ENCODE results near the gene LRRC74B.

Gene LRRC74B

DNA sequence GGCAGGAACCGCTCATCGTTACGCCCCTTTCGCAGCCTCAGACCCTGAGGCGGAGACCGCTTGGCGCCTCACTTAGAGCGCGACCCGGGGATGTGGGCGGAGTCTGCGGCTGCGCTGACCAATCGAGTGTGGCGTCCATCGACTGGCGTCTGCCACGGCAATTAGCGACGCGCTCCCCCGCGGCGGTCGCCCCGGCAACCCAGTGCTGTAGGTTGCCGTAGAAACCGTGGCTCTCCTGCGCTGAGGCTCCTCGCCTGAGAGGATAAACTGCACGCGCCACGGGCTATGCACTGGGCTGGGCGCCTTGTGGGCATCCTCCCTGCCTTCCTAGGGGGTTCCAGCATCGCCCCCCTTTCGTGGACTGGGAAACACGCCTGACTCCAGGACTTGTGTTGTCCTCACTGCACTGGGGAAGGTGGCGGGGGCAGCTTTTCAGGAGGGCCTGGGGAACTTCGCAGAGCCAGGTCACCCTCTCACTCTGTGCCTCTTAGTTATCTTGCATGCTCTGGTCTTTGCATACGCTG, 31.5 kb upstream of the LRRC74B start:
- DNase-seq: peak; percentile 84

DNA sequence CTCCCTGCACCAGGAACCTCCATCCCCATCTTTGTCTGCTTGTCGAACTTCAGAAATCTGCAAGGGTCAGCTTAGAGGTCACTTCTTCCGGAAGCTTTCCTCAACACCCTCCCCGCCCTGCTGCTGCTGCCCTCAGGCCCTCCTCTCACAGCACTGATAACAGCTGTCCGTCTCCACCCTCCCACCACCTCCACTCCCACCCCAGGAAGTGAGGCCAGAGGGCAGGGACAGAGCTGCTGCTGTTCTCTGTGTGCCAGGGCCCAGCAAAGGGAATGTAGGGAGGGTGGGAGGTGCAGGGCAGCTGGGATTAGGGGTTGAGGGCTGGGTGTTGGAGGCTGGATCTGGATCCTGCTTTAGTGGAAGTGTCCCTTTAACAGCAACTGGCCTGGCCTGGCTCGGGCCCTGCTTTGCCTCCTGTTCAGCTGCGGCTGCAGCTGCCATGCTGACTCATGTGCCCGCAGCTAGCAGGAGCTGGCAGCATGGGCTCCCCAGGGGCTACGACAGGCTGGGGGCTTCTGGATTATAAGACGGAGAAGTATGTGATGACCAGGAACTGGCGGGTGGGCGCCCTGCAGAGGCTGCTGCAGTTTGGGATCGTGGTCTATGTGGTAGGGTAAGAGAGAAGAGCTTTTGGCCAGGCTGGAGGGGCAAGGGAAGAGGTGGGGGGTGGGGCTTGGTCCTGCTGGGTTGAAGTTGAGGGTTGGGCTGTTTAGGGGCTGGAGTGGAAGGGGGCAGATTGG, 30.9 kb upstream of the LRRC74B start, which contains the start of gene P2RX6:
TSS of gene P2RX6 (plus strand) at position 440 of the 740 bp plus-strand sequence. CDS start at position 450, 10 bp downstream.
- no peak for DNase-seq

DNA sequence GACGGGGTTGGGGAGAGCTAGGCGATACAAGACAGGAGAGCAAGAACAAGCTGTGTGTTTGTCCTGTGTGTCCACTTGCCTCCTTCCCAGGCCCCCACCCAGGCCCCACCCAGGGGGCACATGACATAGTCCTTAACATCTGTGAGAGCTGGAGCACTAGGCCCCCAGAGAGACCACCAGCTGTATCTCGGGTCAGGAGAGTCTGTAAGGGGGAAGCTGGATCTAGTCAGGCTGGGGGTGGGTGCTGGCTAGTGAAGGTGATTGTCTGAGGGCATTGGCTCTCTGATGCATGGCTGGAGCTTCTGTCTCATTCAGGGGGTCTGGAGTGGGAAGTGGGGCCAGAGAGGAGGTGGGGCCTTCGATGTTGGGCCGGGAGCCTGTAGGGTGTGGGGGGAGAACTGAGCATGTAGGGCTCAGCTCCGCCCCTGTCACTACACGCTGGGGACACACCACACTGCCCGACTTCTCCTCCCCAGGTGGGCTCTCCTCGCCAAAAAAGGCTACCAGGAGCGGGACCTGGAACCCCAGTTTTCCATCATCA, 30.2 kb upstream of the LRRC74B start:
- no peak for DNase-seq

DNA sequence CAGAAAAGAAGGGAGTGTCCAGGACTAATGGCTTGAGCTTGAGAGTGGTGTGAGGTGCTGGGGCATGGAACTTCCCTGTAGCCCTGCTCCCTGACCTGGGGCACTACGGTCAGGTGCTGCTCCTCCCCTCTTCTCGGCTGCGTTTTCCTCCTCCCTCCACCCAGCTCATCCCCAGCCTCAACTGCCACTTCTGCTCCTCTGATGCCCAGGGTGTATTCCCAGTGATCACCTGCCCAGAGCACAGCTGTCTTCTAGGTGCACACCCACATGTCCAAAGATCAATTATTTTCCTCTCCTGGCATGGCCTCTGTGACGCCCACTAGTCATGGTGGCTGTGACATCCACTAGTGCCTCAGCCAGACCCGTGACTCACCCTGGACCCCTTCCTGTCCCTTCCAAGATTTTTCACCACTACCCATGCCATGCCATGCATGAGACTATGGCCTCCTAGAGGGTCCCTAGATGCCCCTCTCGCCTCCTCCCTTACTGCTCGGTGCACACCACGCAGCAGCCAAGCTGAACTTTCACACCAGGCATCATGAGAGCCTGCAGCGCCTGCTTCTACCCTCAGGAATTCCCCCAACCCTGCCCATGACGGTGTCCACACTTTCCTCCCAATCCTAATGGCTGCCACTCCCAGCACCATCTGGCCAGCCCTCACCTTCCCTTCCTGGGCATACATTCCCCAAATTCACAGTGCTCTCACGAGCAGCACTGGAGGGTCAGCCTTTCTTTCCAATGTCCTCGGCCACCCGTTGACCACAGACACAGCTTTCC, 28.9 kb upstream of the LRRC74B start:
- no peak for DNase-seq

DNA sequence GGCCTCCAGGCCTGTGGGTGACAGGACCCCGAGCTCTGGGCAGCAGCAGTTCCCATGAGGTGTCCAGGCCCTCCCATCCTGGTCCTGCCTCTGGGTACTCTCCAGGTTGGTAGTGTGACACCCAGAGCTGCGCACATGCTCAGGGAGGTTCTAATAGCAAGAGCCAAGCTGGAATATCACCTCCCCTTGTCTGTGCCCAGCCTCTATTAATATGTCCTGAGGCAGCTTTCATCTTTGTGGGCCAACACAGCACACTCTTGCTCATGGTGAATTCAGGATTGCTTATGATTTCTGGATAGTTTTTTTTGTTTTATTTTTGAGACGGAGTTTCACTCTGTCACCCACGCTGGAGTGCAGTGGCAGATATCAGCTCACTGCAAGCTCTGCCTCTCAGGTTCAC, 27.4 kb upstream of the LRRC74B start:
- DNase-seq: no peak

DNA sequence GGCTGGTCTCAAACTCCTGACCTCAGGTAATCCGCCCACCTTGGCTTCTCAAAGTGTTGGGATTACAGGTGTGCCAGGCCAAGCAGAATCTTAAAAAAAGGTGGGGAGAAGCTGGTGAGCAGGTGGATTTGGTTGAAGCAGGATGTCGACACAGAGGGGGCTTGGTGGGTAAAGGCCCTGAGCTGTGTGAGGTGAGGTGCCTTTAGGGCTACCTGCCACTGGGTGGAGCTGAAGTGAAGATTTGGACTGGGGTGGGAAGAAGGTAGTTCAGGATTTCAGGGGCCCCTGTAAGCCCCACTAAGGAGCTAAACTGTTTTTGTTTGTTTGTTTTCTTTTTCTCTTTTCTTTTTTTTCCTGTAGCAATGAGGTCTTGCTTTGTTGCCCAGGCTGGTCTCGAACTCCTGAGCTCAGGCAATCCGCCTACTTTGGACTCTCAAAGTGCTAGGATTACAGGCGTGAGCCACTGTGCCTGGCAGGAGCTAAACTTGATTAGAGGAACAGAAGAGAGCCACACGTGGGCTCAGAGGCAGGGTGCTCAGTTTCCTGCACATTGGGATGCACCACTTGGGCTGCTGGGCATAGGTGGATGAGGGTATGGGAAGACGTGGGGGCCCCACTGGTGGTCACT, 24.8 kb upstream of the LRRC74B start:
- no peak for DNase-seq

DNA sequence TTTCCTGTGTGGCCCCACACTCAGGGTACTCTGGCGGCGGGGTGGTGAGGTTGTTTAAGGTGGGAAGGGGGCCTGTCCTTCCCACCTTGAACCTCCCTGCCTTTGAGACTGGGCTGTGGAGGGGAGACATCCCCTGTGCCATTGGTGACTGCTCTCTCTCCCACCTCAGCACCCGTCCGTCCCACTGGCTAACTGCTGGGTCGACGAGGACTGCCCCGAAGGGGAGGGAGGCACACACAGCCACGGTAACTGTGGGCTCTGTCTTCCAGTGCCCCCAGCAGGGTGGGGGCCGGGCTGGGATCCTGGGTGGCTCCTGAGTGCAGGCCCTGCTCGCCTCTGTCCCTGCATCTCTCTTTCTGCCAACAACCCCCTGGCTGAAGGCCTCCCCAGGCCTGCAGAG, 23.2 kb upstream of the LRRC74B start:
- DNase-seq: no peak

DNA sequence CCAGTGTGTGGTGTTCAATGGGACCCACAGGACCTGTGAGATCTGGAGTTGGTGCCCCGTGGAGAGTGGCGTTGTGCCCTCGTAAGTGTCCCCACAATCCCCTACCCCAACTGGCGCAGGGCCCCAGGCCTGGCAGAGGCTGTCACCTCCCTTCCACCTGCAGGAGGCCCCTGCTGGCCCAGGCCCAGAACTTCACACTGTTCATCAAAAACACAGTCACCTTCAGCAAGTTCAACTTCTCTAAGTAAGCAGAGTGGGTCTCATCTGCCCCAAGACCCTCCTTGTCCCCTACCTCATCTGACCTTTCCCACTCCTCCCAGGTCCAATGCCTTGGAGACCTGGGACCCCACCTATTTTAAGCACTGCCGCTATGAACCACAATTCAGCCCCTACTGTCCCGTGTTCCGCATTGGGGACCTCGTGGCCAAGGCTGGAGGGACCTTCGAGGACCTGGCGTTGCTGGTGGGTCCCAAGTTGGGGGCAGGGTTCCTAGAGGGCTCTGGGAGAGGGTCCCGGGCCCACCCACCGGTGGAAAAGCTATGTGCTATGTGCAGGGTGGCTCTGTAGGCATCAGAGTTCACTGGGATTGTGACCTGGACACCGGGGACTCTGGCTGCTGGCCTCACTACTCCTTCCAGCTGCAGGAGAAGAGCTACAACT, 22.7 kb upstream of the LRRC74B start:
- no peak for DNase-seq

DNA sequence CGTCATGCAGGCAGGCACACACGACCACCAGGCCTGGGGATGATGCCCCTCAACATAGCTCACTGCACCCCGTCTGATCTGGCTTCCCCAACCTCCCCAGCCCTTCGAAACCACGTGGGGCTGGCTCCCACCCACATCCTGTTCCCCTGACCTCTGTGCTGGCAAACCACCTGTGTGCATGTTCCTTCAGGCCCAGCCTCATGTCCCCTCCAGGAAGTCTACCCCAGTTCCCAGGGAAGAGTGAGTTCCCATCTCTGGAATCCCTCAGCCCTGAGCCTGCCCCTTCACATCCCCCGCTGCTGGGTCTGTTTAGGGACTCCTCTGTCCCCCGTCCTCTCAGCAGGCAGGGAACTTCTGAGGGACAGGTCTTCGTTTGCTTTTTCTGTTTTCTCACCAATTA, 20.5 kb upstream of the LRRC74B start:
- no peak for DNase-seq

DNA sequence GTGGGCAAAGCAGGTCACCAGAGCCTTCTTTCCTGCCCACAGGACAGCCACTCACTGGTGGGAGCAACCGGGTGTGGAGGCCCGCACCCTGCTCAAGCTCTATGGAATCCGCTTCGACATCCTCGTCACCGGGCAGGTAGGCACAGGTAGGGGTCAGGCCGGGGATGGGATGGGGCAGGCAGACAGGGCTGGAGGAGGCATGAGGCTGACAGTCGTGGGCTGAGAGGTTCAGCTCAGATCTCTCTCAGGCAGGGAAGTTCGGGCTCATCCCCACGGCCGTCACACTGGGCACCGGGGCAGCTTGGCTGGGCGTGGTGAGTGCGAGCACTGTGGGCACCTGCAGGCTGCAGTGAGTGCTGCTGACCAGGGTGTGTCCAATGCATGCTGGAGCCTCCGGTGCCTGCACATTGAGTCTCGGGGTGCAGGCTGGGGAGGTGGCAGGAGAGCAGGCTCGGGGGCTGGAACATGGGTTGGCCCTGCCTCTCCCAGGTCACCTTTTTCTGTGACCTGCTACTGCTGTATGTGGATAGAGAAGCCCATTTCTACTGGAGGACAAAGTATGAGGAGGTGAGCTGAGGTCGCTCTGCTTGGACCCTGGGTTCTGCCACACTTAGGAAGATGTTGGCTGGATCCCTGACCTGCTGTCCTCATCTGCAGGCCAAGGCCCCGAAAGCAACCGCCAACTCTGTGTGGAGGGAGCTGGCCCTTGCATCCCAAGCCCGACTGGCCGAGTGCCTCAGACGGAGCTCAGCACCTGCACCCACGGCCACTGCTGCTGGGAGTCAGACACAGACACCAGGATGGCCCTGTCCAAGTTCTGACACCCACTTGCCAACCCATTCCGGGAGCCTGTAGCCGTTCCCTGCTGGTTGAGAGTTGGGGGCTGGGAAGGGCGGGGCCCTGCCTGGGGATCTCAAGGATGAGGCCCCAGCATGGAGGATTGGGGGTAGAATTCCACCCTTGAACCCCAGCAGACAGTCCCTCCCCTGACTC, 19.7 kb upstream of the LRRC74B start:
- DNase-seq: no peak

DNA sequence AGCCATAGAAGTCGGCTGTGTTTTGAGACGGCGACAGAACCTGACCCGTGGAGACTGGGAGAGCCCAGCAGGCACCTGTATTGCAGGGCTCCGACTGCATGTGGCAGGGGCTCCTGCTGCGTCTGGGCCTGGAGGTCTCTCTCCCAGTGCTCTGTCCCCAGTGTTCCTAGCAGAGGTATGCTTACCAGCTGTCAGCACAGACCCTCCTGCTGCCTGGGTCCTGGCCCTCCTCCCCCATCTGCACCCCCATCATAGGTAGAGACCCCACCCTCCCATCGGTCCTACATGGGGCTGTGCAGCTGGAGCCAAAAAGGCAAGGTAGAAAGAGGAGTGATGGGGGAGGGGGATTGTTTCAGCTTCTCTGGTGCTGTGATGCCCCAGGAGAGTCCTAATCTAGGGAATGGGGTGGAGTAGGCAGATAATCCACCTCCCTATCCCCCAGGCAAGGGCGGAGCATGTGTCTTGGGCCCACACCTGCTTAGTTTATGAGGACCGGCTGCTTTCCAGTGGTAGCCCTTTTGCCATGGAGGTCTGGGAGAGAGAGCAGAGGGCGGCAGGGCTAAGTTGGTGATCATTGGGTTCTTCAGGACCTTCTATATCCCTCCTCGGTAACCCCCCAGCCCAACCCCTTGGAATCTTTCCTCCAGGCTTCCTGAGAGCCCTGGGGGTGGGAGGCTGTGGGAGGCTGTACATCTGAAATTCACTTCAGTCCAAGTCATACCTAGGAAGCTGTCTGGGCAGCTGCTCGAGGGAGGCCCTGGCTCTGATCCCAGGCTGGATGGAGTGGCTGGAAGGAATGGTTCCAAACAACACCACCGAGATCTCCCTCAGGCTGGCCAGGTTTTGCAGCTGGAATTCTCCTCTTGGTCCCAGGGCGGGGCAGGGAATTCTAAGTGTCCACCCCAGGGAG, 18.7 kb upstream of the LRRC74B start:
- DNase-seq: no peak

DNA sequence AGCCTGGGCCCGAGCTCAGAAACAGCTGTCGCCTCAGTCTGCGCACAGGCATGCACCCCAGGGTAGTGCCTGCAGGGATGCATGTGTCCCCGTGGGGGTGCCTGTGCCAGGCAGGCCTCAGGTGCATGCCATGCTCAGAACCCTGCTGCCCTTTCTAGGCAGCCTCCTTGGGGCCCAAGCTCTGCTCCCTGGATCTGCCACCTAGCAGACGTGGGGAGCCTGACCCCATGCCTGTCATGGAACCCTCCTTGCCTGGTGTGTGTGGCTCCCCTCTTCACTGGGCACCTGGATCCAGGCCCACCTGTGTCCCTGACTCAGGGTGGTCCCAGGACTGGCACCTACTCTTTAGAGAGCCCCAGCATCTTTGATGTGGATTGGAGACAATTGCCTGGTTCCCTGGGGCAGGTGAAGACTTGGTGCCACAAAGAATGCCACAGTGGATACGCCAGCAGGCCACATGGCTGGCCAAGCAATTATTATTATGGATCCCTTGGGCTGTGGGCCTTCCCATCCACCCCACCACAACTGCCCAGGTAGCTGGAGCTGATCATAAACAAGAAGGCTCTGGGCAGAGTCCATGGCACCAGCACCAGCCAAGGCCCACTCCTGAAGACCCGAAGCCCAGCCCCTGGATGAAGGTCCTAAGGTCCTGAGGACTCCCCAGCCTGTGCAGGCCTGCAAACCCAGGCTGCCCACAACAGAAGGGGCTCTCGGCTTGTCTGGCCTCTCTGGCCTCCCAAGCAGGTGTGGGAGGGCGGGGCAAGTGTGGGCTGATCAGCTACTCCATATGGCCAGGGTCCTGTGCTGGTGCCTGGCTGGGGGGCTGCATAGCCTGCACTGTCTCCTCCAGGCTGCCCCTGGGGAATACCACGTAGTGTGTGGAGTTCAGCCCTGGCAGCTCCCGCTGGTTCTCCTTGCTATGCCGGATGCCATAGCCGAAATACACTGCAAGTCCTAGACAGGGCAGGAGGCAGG, 17.2 kb upstream of the LRRC74B start:
- no peak for DNase-seq

DNA sequence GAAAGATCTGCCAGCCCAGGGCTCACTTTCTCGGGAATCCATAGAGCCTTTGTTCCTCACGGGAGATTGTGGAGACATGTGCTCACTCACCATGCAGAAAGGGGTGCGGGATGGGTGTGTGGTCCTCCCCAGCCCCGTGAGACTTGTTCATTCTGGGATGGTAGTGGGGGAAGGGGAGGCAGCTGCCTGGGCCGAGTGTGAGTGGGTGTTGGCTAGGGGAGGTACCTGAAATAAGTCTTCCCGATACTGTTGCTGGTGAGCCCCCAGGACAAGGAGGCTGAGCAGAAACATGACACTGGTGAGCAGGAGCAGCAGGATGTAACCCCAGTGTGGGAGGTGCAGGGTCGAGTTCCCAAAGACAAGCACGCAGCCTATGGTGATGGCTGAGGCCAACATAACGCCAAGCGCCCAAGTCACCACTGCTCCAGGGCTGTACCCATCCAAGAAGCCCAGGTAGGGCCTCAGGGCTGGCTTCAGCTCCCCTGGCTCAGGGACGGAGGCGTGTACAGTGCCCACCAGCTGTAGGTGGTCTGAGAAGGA, 16.2 kb upstream of the LRRC74B start:
- DNase-seq: no peak

DNA sequence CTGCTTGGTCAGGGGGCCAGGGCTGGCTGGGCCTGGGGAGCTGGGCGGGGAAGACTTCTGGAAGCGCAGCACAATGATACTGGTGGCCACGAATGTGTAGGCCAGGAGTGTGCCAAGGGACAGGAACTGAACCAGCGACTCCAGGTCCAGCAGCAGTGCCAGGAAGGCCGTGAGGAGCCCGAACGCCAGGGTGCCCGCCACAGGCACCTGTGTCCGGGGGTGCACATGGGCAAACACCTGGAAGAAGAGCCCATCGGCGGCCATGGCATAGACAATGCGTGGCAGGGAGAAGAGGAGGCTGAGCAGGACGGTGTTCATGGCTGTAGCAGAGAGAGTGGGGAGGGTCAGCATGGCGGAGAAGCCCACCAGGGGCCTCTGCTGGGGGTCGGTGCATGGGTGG, 15.7 kb upstream of the LRRC74B start:
- no peak for DNase-seq

DNA sequence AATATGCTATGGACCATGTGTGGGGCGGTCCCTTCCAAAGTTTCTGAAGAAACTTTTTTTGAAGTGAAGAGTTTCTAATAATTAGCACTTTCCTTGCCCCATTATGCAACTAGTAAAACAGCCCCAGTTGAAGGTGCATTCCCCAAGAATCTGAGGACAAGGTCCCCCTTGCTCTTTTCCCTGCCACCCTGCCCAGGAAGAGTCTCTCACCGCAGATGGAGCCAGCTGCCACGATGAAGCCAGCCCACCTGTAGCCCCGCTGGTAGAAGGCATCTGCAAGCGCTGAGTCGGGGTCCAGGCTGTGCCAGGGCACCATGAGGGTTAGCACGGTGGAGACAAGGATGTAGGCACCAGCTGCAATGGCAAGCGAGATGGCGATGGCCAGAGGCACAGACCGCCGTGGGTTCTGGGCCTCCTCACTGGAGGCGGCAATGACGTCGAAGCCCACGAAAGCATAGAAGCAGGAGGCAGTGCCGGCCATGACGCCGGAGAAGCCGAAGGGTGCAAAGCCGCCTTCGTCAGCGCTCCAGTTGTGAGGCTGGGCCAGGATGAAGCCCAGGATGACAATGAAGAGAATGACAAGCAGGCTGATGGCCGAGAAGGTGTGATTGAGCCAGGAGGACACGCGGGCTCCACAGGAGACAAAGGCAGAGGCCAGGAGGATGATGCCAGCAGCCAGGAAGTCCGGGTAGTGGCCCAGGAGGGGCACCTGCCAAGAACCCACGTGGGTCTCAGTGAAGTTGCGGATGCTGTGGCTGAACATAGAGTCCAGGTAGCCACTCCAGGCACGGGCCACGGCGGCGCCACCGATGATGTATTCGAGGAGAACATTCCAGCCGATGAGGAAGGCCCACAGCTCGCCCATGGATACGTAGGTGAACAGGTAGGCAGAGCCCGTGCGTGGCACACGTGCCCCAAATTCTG, 14.9 kb upstream of the LRRC74B start:
- no peak for DNase-seq

DNA sequence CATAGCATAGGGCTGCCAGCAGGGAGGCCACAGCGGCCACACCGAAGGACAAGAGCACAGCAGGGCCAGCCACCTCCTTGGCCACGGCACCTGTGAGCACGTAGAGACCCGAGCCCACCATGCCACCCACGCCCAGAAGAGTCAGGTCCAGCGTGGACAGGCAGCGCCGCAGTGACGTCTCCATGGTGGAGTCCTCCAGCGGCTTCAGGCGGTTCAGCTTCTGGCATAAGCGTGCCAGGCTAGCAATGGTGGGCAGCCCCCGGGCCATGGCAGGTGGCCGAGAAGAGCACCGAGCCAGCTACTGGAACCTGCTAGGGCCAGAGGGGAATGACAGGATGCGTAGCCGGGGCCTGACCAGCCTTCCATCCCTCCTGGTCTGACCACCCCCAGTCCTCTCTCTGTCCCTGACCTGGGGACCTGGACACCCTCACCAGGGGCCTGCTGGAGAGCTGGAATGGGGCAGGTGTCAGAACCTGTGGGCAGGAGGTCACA, 14.2 kb upstream of the LRRC74B start:
- DNase-seq: no peak
